GM10847 (cell line): ENCODE results near the gene TRAF3IP1.

Experiments used
- POLR2A ChIP-seq: IDR thresholded peaks from 2 replicates; pipeline ENCODE4 v1.6.1; 2011; ENCODE audit not compliant: insufficient read length; ENCODE audit errors: extremely low read depth

TRAF3IP1 gene

GRCh38 chr2:238299803-238300202 lies 20.5 kb upstream of the TRAF3IP1 start:
- no peak for TF ChIP-seq POLR2A

DNA sequence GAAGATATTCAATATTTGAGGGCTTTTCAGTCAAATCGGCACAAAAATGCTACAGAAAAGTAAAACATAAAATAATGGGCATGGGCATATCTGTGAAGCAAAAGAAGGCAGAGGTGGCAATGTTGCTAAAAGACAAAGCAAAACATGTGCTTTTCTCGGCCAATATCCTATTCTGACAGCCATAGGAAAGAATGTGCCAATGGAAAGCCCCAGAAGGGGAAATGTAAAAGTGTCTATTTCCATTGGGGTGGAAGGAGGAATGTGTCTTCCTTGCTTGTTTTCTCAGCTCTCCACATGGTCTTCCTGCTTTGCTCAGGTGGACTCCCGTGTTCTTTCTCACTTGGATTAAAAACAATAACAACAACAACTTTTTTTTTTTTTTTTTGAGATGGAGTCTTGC lies 18.2 kb upstream of the TRAF3IP1 start:
- TF ChIP-seq POLR2A: no peak

GRCh38 chr2:238302751-238303150 lies 17.6 kb upstream of the TRAF3IP1 start:
- no peak for TF ChIP-seq POLR2A

DNA sequence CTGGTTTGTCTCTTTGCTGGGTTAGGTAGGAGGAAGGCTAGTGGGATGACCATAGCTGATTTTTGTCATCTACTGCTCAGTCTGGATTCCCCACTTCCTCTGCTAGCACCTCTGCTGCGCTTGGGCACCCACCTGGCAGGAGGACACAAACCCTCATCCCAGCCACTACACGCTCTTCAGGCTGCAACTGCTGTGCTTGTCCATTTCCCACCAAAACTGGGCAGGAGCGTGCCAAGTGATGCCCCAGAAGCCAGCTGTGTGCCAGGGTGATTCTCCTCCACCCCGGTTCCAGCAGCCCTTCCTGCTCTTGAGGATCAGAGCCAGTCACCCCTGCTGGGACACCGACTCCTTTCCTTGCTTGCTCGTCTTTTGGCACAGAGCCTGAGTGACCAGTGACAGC lies 16.2 kb upstream of the TRAF3IP1 start:
- TF ChIP-seq POLR2A: no peak

DNA sequence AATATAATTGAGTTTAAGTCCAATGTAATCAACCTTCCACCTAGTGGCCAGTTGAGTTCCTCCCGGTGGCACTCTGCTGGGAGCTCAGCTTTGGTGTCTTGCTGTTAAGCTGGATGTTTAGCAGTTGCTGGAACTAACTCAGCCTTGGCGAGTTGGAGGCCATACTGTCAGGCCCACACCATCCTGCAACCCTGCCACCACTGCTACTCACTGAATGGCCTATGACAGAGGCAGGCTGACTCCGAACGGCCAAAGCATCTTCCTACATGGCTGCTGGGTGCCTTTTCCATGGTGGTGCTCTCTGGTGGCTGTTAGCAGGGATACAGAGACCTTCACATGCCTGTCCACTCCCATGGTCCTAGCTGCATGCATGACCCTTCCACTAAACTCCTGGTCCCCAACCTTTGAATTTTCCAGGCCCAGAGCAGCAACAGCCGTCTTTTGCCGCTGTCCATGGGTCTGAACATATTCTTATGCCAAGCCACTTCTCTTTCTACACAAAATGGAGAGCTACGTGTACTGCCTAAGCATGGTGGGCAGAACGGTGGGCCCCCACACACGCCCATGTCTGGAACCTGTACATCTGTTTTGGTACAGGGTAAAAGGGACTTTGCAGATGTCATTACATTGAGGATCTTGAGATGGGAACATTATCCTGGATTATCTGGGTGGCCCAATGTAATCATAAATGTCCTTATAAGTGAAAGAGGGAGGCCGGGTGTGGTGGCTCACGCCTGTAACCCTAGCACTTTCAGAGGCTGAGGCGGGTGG lies 15.0 kb upstream of the TRAF3IP1 start:
- TF ChIP-seq POLR2A: no peak

GRCh38 chr2:238305965-238306671 lies 14.2 kb upstream of the TRAF3IP1 start:
- TF ChIP-seq POLR2A: no peak

- TF ChIP-seq POLR2A: no peak
Observed at GRCh38 chr2:238306672-238306998, 13.7 kb upstream of the TRAF3IP1 start.

DNA sequence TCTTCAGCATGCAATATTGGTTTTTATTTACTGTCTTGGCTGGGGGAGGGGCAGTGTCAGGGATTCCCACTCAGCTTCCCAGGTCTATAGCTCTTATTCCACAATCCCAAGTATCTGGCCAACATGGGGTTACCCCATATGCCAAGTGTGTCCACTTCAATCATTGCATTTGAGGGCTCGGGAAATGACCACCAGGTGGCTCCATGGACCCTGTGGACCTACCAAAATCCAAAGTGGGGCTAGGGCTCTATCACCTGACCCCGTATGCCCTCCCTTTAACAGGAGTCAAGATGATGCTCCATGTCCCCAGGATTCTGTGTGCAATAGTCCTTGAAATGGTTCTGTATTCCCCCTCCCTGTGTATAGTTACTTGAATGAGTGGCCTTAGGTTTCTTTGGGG lies 12.1 kb upstream of the TRAF3IP1 start:
- no peak for TF ChIP-seq POLR2A

GRCh38 chr2:238313289-238313990 lies 6.9 kb upstream of the TRAF3IP1 start:
- no peak for TF ChIP-seq POLR2A

GRCh38 chr2:238313991-238314350 lies 6.3 kb upstream of the TRAF3IP1 start:
- TF ChIP-seq POLR2A: no peak

DNA sequence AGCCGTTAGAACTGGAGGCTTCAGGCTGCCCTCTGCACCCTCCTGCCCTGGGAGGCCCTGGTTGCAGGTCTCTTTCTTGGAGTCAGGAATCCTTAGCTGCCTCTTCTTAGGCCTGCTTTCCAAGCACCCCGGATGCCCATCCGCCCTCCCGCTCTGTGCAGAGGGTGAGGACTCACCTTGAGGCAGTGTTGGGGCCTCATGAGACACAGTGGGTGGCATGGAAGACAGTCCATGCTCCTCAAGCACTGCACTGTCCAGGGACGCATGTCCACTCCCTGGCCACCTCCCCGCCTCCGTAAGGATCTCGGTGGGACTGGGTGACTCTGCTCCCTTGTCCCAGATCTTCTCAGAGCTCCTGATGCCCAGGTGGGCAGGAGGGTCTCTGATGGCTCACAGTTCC lies 5.7 kb upstream of the TRAF3IP1 start:
- TF ChIP-seq POLR2A: no peak

GRCh38 chr2:238315031-238315595 lies 5.2 kb upstream of the TRAF3IP1 start:
- no peak for TF ChIP-seq POLR2A

DNA sequence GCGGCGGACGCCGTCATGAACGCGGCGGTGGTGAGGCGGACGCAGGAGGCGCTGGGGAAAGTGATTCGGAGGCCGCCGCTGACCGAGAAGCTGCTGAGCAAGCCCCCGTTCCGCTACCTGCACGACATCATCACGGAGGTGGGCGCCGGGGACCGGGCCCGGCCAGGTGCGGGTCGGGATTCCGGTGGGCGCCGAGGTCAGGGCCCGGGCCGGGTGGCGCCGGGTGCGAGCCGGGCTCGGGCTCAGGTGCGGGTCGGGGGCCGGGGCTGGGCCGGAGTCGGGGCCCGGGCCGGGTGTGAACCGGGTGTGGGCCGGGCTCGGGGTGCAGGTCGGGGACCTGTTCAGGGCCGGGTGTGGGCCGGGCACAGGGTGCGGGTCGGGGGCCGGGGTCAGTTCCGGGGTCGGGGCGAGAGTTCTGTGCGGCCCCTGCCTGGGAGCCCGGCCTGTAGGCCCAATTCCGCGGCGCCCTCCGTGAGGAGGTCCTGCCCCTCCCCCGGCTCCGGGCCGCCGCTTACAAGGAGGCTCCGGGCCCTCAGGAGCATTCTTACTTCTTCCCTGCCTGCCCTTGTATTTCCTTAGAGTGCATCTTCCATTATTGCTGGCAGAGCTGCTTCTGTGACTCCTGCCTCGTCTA lies 447 bp downstream of the TRAF3IP1 start:
- TF ChIP-seq POLR2A: no peak

- TF ChIP-seq POLR2A: no peak
Observed at GRCh38 chr2:238321467-238321866, 1.1 kb downstream of the TRAF3IP1 start.

DNA sequence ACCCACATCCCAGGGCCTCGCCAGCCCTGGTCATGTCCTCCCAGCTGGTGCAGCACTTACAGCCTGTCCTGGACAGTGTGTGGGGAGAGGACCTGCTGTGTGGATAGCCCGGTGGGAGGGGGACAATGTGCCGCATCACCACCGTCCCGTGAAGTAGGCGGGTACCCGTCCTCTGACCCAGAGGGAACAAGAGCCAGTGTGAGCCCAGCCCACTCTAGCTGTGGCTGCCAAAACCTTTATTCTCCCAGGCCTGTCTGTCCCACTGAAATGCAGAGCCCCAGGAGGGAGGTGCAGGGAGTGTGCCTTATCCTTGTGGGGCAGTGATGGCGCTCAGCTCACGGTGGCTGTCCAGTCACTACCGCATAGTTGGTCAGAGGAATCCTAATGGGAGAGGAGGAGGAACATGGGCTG lies 1.7 kb downstream of the TRAF3IP1 start:
- no peak for TF ChIP-seq POLR2A
